Neural progenitor cell (in vitro differentiated cells): ENCODE measurements around the gene VTI1A. TPM values are rescaled to one million over a fixed set of nuclear protein-coding genes. Genes with fewer than 3 reads are reported as not detected.

Source experiments
- DNase-seq: peaks from one replicate; pipeline ENCODE4 v3.0.0-alpha.2; 2016; ENCODE audit warnings: low spot score
- H2AFZ ChIP-seq: fragments of 200-600 bp; sonication (generic); replicated peaks from 2 replicates; pipeline ENCODE4 v1.6.1; 2016; ENCODE audit warnings: antibody characterized with exemption
- H3F3A ChIP-seq: fragments of 200-600 bp; sonication (generic); 2 replicates; pipeline ENCODE4 v1.6.1; 2016; ENCODE audit warnings: antibody characterized with exemption, low read depth
- H3K27ac ChIP-seq: fragments of 200-600 bp; sonication (generic); 2 replicates; pipeline ENCODE4 v1.5.1; 2016; ENCODE audit warnings: mild to moderate bottlenecking
- H3K27me3 ChIP-seq: fragments of 200-600 bp; sonication (generic); 2 replicates; pipeline ENCODE4 v1.6.1; 2016; ENCODE audit warnings: mild to moderate bottlenecking, moderate library complexity
- H3K36me3 ChIP-seq: fragments of 200-600 bp; sonication (generic); 2 replicates; pipeline ENCODE4 v1.5.1; 2016
- H3K4me1 ChIP-seq: fragments of 200-600 bp; sonication (generic); 2 replicates; pipeline ENCODE4 v1.6.1; 2016; ENCODE audit warnings: mixed run types
- H3K4me2 ChIP-seq: fragments of 200-600 bp; sonication (generic); 2 replicates; pipeline ENCODE4 v1.6.1; 2016
- H3K4me3 ChIP-seq: fragments of 200-600 bp; sonication (generic); 2 replicates; pipeline ENCODE4 v1.5.1; 2016
- H3K79me2 ChIP-seq: fragments of 200-600 bp; sonication (generic); 2 replicates; pipeline ENCODE4 v1.6.1; 2016; ENCODE audit warnings: low read depth
- H3K9ac ChIP-seq: fragments of 200-600 bp; sonication (generic); 2 replicates; pipeline ENCODE4 v1.6.1; 2016
- H3K9me3 ChIP-seq: fragments of 200-600 bp; sonication (generic); 2 replicates; pipeline ENCODE4 v1.5.1; 2016; ENCODE audit warnings: low read depth
- H4K20me1 ChIP-seq: fragments of 200-600 bp; sonication (generic); 2 replicates; pipeline ENCODE4 v1.6.1; 2016; ENCODE audit warnings: low read depth
- H3K27ac Mint-ChIP-seq: 3 replicates; pipeline ENCODE4 v1.8.0; 2021; ENCODE audit warnings: mixed read lengths
- H3K27me3 Mint-ChIP-seq: 2 replicates; pipeline ENCODE4 v1.8.0; 2022; ENCODE audit warnings: low read depth, mild to moderate bottlenecking, inconsistent platforms, moderate library complexity, mixed read lengths; ENCODE audit not compliant: insufficient read depth
- H3K36me3 Mint-ChIP-seq: 3 replicates; pipeline ENCODE4 v1.8.0; 2021; ENCODE audit warnings: mixed read lengths
- H3K4me1 Mint-ChIP-seq: 3 replicates; pipeline ENCODE4 v1.8.0; 2021; ENCODE audit warnings: mixed read lengths
- H3K4me3 Mint-ChIP-seq: 3 replicates; pipeline ENCODE4 v1.8.0; 2021; ENCODE audit warnings: mild to moderate bottlenecking, moderate library complexity, mixed read lengths
- H3K9me3 Mint-ChIP-seq: 3 replicates; pipeline ENCODE4 v1.8.0; 2020; ENCODE audit warnings: mixed read lengths
- CTCF ChIP-seq: fragments of 200-600 bp; sonication (generic); IDR thresholded peaks from 2 replicates; pipeline ENCODE4 v1.5.1; 2017; ENCODE audit warnings: antibody characterized with exemption, mild to moderate bottlenecking
- EZH2 ChIP-seq: fragments of 200-600 bp; sonication (generic); IDR thresholded peaks from 2 replicates; pipeline ENCODE4 v1.6.1; 2017; ENCODE audit warnings: antibody characterized with exemption, mild to moderate bottlenecking, moderate library complexity
- EZH2phosphoT487 ChIP-seq: fragments of 200-600 bp; sonication (generic); IDR thresholded peaks from 2 replicates; pipeline ENCODE4 v1.6.1; 2017; ENCODE audit warnings: antibody characterized with exemption
- total RNA-seq: library from RNA; depleted of rRNA; stranded (reverse); fragments of >200 nt; gene quantifications from 2 replicates; pipeline ENCODE4 v1.2.3, GENCODE V29; 2015; ENCODE audit warnings: low replicate concordance

Gene VTI1A
- total RNA-seq, 1 donor from 2014 or later = 28.8 TPM

DNA sequence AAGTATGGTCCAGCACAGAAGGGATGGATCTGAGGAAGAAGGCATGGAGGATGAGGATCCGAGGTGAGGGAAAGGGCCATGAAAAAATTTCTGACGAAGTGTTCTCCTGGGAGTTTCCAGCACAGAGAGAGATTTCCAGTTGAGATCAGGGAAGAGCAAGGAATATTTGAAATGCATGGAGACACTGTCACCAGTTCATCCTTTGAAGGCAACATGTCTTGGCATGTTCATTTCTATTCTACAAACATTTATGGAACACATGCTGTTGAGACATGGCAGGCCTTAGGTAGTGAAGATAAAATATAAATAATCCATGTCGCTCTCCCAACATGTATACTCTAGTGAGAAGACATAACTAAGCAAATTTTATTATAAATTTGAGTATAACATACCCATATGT lies 269.1 kb downstream of the VTI1A start:
- no peak for DNase-seq
- Histone ChIP-seq H3K4me2 (no peak overlapping the region), H3K4me1 (no peaks in the 10 kb centered on the region), H3K9ac (no peak overlapping the region), H2AFZ (no peak overlapping the region), H3K36me3 (no peaks in the 10 kb centered on the region), H3F3A (no peaks in the 10 kb centered on the region), H3K79me2 (no peaks in the 10 kb centered on the region), H4K20me1 (no peaks in the 10 kb centered on the region), H3K4me3 (no peak overlapping the region), H3K9me3 (no peaks in the 10 kb centered on the region), H3K27ac (no peak overlapping the region), H3K27me3 (no peaks in the 10 kb centered on the region)
- H3K4me1 Mint-ChIP-seq = no peaks in the 10 kb centered on the region
- H3K9me3 Mint-ChIP-seq = no peaks in the 10 kb centered on the region
- peaks cover 2% of the 10 kb centered on the region for H3K36me3 Mint-ChIP-seq
- no peak overlapping the region for H3K4me3 Mint-ChIP-seq
- no peaks in the 10 kb centered on the region for H3K27me3 Mint-ChIP-seq
- no peak overlapping the region for H3K27ac Mint-ChIP-seq
- TF ChIP-seq EZH2phosphoT487 = no peak
- no peak for TF ChIP-seq CTCF
- TF ChIP-seq EZH2 = no peak

GRCh38 chr10:112716924-112717413 lies 270.0 kb downstream of the VTI1A start:
- Mint-ChIP-seq H3K27me3 (no peaks in the 10 kb centered on the region), H3K27ac (no peak overlapping the region), H3K4me3 (no peak overlapping the region), H3K36me3 (peaks cover 2% of the 10 kb centered on the region), H3K4me1 (no peaks in the 10 kb centered on the region), H3K9me3 (no peaks in the 10 kb centered on the region)
- H3K4me2 ChIP-seq = no peak overlapping the region
- no peaks in the 10 kb centered on the region for H3F3A ChIP-seq
- no peaks in the 10 kb centered on the region for H3K27me3 ChIP-seq
- no peaks in the 10 kb centered on the region for H3K9me3 ChIP-seq
- DNase-seq = no peak
- no peaks in the 10 kb centered on the region for H3K79me2 ChIP-seq
- H3K4me3 ChIP-seq = no peak overlapping the region
- H3K27ac ChIP-seq = no peak overlapping the region
- no peaks in the 10 kb centered on the region for H4K20me1 ChIP-seq
- H2AFZ ChIP-seq = no peak overlapping the region
- H3K4me1 ChIP-seq = no peaks in the 10 kb centered on the region
- H3K36me3 ChIP-seq = no peaks in the 10 kb centered on the region
- no peak overlapping the region for H3K9ac ChIP-seq
- no peak for TF ChIP-seq EZH2phosphoT487
- no peak for TF ChIP-seq CTCF
- TF ChIP-seq EZH2 = no peak

DNA sequence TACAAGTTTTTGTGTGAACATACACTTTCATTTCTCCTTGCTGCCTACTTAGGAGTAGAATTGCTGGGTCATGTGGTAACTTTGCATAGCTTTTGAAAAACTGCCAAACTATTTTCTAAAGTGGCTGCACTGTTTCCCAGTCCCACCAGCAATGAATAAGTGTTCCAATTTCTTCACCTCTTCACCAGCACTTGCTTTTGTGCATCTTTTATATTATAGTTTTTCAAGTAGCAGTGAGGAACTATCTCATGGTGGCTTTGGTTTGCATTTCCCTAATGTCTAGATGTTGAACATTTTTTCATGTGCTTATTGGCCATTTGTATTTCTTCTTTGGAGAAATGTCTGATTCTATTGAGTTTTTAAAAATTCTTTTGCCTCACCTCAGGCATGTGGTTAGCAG lies 273.2 kb downstream of the VTI1A start:
- Mint-ChIP-seq H3K27ac (no peak overlapping the region), H3K9me3 (no peaks in the 10 kb centered on the region), H3K4me3 (no peak overlapping the region), H3K27me3 (no peaks in the 10 kb centered on the region), H3K4me1 (peaks cover 8% of the 10 kb centered on the region), H3K36me3 (peaks cover 2% of the 10 kb centered on the region)
- TF ChIP-seq EZH2phosphoT487 (no peak), CTCF (no peak), EZH2 (no peak)
- no peak for DNase-seq
- Histone ChIP-seq H3K4me3 (no peak overlapping the region), H3K27me3 (no peaks in the 10 kb centered on the region), H3K36me3 (no peaks in the 10 kb centered on the region), H3K9ac (no peak overlapping the region), H4K20me1 (no peaks in the 10 kb centered on the region), H3F3A (no peaks in the 10 kb centered on the region), H2AFZ (no peak overlapping the region), H3K79me2 (no peaks in the 10 kb centered on the region), H3K4me2 (no peak overlapping the region), H3K9me3 (no peaks in the 10 kb centered on the region), H3K4me1 (peaks cover 7% of the 10 kb centered on the region), H3K27ac (no peak overlapping the region)
